Measurements from ENCODE around the gene NUP50.
"Not testable (repeated sequence)": the region's sequence is repeated elsewhere in the genome, so short reads cannot be mapped to it uniquely, and the experiment has no call there.

Gene NUP50

GRCh38 chr22:45190202-45190872, 26.6 kb downstream of the NUP50 start:
- TF ChIP-seq CTCF (IDR thresholded peaks at IDR 0.05): no peak

GRCh38 chr22:45191746-45192145, 28.0 kb downstream of the NUP50 start:
- H3K9me3 ChIP-seq; H3K4me3 ChIP-seq (ENCODE audit: low read depth in 1 of 2, low read length in 1 of 2); H3K27ac ChIP-seq; H3K4me1 ChIP-seq (ENCODE audit: control insufficient read depth in 1 of 2, insufficient read depth in 1 of 2, low read depth in 1 of 2, low read length in 1 of 2); H3K27me3 ChIP-seq: not testable (repeated sequence)
- H3K36me3 ChIP-seq: peaks cover 70% of the 10 kb centered on the region

More at GRCh38 chr22:45190202-45190872, 26.6 kb downstream of the NUP50 start:
- Histone ChIP-seq H3K27ac (no peak overlapping the region), H3K9me3 (no peaks in the 10 kb centered on the region), H3K4me3 (ENCODE audit: low read depth in 1 of 2, low read length in 1 of 2) (no peak overlapping the region), H3K27me3 (no peaks in the 10 kb centered on the region), H3K4me1 (ENCODE audit: control insufficient read depth in 1 of 2, insufficient read depth in 1 of 2, low read depth in 1 of 2, low read length in 1 of 2) (peaks cover 0 to 6% of the 10 kb centered on the region in 2 experiments), H3K36me3 (peaks cover 70% of the 10 kb centered on the region)

GRCh38 chr22:45192701-45193187, 29.0 kb downstream of the NUP50 start:
- Histone ChIP-seq H3K27me3 (no peaks in the 10 kb centered on the region), H3K4me1 (ENCODE audit: control insufficient read depth in 1 of 2, insufficient read depth in 1 of 2, low read depth in 1 of 2, low read length in 1 of 2) (peaks cover 0 to 6% of the 10 kb centered on the region in 2 experiments), H3K36me3 (peaks cover 73% of the 10 kb centered on the region), H3K9me3 (no peaks in the 10 kb centered on the region), H3K4me3 (ENCODE audit: low read depth in 1 of 2, low read length in 1 of 2) (no peak overlapping the region), H3K27ac (no peak overlapping the region)
- no peak for TF ChIP-seq CTCF (IDR thresholded peaks at IDR 0.05)

GRCh38 chr22:45194686-45195085, 31.0 kb downstream of the NUP50 start:
- H3K36me3 ChIP-seq: peaks cover 76% of the 10 kb centered on the region
- TF ChIP-seq CTCF (IDR thresholded peaks at IDR 0.05): no peak
- no peak overlapping the region for H3K27ac ChIP-seq
- H3K9me3 ChIP-seq: no peaks in the 10 kb centered on the region
- H3K4me3 ChIP-seq (ENCODE audit: low read depth in 1 of 2, low read length in 1 of 2): no peak overlapping the region
- H3K27me3 ChIP-seq: no peaks in the 10 kb centered on the region
- no peaks in the 10 kb centered on the region for H3K4me1 ChIP-seq (ENCODE audit: control insufficient read depth in 1 of 2, insufficient read depth in 1 of 2, low read depth in 1 of 2, low read length in 1 of 2)

- Histone ChIP-seq H3K4me3 (ENCODE audit: low read depth in 1 of 2, low read length in 1 of 2) (no peak overlapping the region), H3K4me1 (ENCODE audit: control insufficient read depth in 1 of 2, insufficient read depth in 1 of 2, low read depth in 1 of 2, low read length in 1 of 2) (no peaks in the 10 kb centered on the region), H3K9me3 (no peaks in the 10 kb centered on the region), H3K27me3 (no peaks in the 10 kb centered on the region), H3K36me3 (peaks cover 77% of the 10 kb centered on the region), H3K27ac (no peak overlapping the region)
- TF ChIP-seq CTCF (IDR thresholded peaks at IDR 0.05): no peak
Observed at GRCh38 chr22:45195616-45196015, 31.9 kb downstream of the NUP50 start.

- H3K27me3 ChIP-seq: no peaks in the 10 kb centered on the region
- no peak for TF ChIP-seq CTCF (IDR thresholded peaks at IDR 0.05)
- no peak overlapping the region for H3K27ac ChIP-seq
- no peak overlapping the region for H3K4me3 ChIP-seq (ENCODE audit: low read depth in 1 of 2, low read length in 1 of 2)
- H3K4me1 ChIP-seq (ENCODE audit: control insufficient read depth in 1 of 2, insufficient read depth in 1 of 2, low read depth in 1 of 2, low read length in 1 of 2): no peaks in the 10 kb centered on the region
- H3K9me3 ChIP-seq: no peaks in the 10 kb centered on the region
- peaks cover 77% of the 10 kb centered on the region for H3K36me3 ChIP-seq
Observed at GRCh38 chr22:45196308-45196707, 32.6 kb downstream of the NUP50 start.
